K562 (cell line): ENCODE results near the gene SMARCA4. TPM values are rescaled to one million over a fixed set of nuclear protein-coding genes. Genes with fewer than 3 reads are reported as not detected.

Source experiments
- ATAC-seq: fragments of 200-7000 bp; cut with Tn5 transposase; 3 replicates; pipeline ENCODE4 v1.9.1; 2020; ENCODE audit warnings: moderate library complexity
- BruUV-seq: library from RNA; stranded (reverse); fragments of 400-500 nt; replicated peaks from 2 replicates; lab custom pipeline; 2021; lab: Mats Ljungman, UMichigan
- CTCF ChIA-PET: fragments of 300-600 bp; formaldehyde crosslinking; extraction: SDS; loops from one replicate; lab custom pipeline; 2021; ENCODE audit warnings: low intra/inter-chr PET ratio; lab: Yijun Ruan, JAX
- POLR2A ChIA-PET: fragments of 300-600, 350-650 bp; sonication (Branson Sonifier 250); formaldehyde crosslinking; extraction: SDS; loops from one replicate; lab custom pipeline; 2021; ENCODE audit warnings: antibody characterized with exemption, inconsistent platforms; lab: Yijun Ruan, JAX
- DNase-seq, 4 experiments: peaks; one replicate each; pipeline versions ENCODE4 v3.0.0 to v3.0.0-alpha.2; 2011 to 2018; ENCODE audit warnings: low spot score in 3 of 4, mixed read lengths in 3 of 4; ENCODE audit errors: extremely low read depth in 1 of 4
- FAIRE-seq: peaks from 2 replicates; lab custom pipeline; 2011; peaks lifted over from hg19 to GRCh38; lab: Jason Lieb, UNC
- H2AFZ ChIP-seq: 2 replicates; pipeline ENCODE4 v1.6.0; 2011; ENCODE audit warnings: low read depth, low read length, control low read depth, inconsistent platforms
- H3K27ac ChIP-seq: fragments of 200-600 bp; 3 replicates; pipeline ENCODE4 v1.8.0; 2011; ENCODE audit warnings: low read depth, mild to moderate bottlenecking, control low read depth, inconsistent platforms, low read length, moderate library complexity, mixed read lengths; ENCODE audit errors: extremely low read depth
- H3K27me3 ChIP-seq, 2 experiments: fragments of 300-600 bp in 1 of 2; 2 replicates in 1 of 2; 3 replicates in 1 of 2; pipeline versions ENCODE4 v1.6.0 to v1.8.0; 2011; ENCODE audit warnings: inconsistent platforms in 2 of 2, low read length in 2 of 2, mild to moderate bottlenecking in 1 of 2, mixed read lengths in 1 of 2, moderate library complexity in 1 of 2; ENCODE audit not compliant: control insufficient read depth in 2 of 2, insufficient read depth in 2 of 2
- H3K36me3 ChIP-seq: fragments of 300-600 bp; 3 replicates; pipeline ENCODE4 v1.8.0; 2011; ENCODE audit warnings: mild to moderate bottlenecking, low read length, inconsistent platforms; ENCODE audit not compliant: control insufficient read depth, insufficient read depth
- H3K4me1 ChIP-seq, 2 experiments: fragments of 200-600 bp in 1 of 2; replicated peaks in 1 of 2; 2 replicates in 1 of 2; 3 replicates in 1 of 2; pipeline versions ENCODE4 v1.5.1 to v1.8.0; 2011; ENCODE audit warnings: inconsistent platforms in 2 of 2, low read length in 2 of 2, mild to moderate bottlenecking in 1 of 2, mixed read lengths in 1 of 2, moderate library complexity in 1 of 2; ENCODE audit not compliant: control insufficient read depth in 2 of 2, insufficient read depth in 2 of 2
- H3K4me2 ChIP-seq: 2 replicates; pipeline ENCODE4 v1.6.1; 2011; ENCODE audit warnings: low read length, control low read depth, inconsistent platforms, mixed read lengths; ENCODE audit not compliant: insufficient read depth
- H3K4me3 ChIP-seq: fragments of 200-600 bp; sonication (generic), shearing (Covaris generic); 2 replicates; pipeline ENCODE4 v1.5.1; 2016; ENCODE audit warnings: control low read depth, inconsistent platforms
- H3K79me2 ChIP-seq: fragments of 200-600 bp; 3 replicates; pipeline ENCODE4 v1.8.0; 2011; ENCODE audit warnings: low read length, inconsistent platforms; ENCODE audit not compliant: control insufficient read depth, insufficient read depth
- H3K9ac ChIP-seq, 2 experiments: 2 replicates each; pipeline versions ENCODE4 v1.6.0 to v1.6.1; 2011; ENCODE audit warnings: low read depth in 2 of 2, low read length in 2 of 2, control low read depth in 1 of 2, inconsistent platforms in 1 of 2, mild to moderate bottlenecking in 1 of 2, mixed read lengths in 1 of 2; ENCODE audit not compliant: insufficient read depth in 1 of 2
- H3K9me1 ChIP-seq: one replicate; pipeline ENCODE4 v1.6.0; 2011; ENCODE audit warnings: inconsistent platforms, mild to moderate bottlenecking, low read length, moderate library complexity; ENCODE audit not compliant: control insufficient read depth, insufficient read depth
- H3K9me3 ChIP-seq: replicated peaks from 2 replicates; pipeline ENCODE4 v1.5.1; 2011; ENCODE audit warnings: low read depth, low read length, inconsistent platforms; ENCODE audit not compliant: control insufficient read depth, insufficient read depth
- H4K20me1 ChIP-seq: replicated peaks from 2 replicates; pipeline ENCODE4 v1.6.1; 2011; ENCODE audit warnings: low read length, inconsistent platforms, mixed read lengths; ENCODE audit not compliant: control insufficient read depth, insufficient read depth
- EGR1 ChIP-seq: fragments of 450-650 bp; conservative IDR thresholded peaks from 2 replicates; pipeline ENCODE4 v1.6.1; 2017; ENCODE audit warnings: mild to moderate bottlenecking
- ZBTB33 ChIP-seq: sonication (generic); formaldehyde crosslinking; IDR thresholded peaks from 2 replicates; pipeline ENCODE4 v1.8.1; 2023; ENCODE audit warnings: mild to moderate bottlenecking, missing genetic modification reagents
- WGBS: fragments of 100-300 bp; shearing (Covaris generic); methylation state at CpG from one replicate; pipeline ENCODE4 v1.1.6; 2016; ENCODE audit warnings: low coverage, mixed read lengths; ENCODE audit not compliant: insufficient coverage; ENCODE audit errors: missing lambda C conversion rate; 5-methylcytosine and 5-hydroxymethylcytosine counted together
- in situ Hi-C: fragments of 300-500 bp; cut with MboI; formaldehyde crosslinking; loops from 4 replicates; pipeline ENCODE4 v1.15.0; 2018; ENCODE audit warnings: inconsistent platforms, mixed read lengths
- intact Hi-C: fragments of 100-400 bp; cut with micrococcal nuclease; formaldehyde crosslinking; loops from 2 replicates; pipeline ENCODE4 v1.14.2; 2022
- polyA plus RNA-seq, 8 experiments: library from polyadenylated mRNA; depleted of rRNA in 4 of 8; stranded (reverse) in 5 of 8; unstranded in 3 of 8; fragments of >200 nt; fragmentation: Nextera tagmentation in 2 of 8; fragmentation: Illumina TruSeq in 1 of 8; extraction: Ambion mirVana in 2 of 8; extraction: Trizol in 1 of 8; gene quantifications; 2 replicates each; pipeline versions ENCODE4 v1.2.1 to v1.2.3, GENCODE V29; 2011 to 2014; ENCODE audit warnings: inconsistent platforms in 1 of 8, missing spikeins in 1 of 8
- total RNA-seq, 7 experiments: library from RNA; depleted of rRNA in 6 of 7; stranded (reverse); fragments of >200 nt in 6 of 7; fragmentation: Illumina TruSeq in 2 of 7; extraction: Trizol in 2 of 7; gene quantifications; 2 replicates each; pipeline versions ENCODE4 v1.2.1 to v1.2.3, GENCODE V29; 2011 to 2021; ENCODE audit warnings: low replicate concordance in 1 of 7

SMARCA4 gene
- total and polyA plus RNA-seq, 9 of the 15 experiments (the other 6 are each of a cell fraction or from before 2014, with no cell fraction given), result 19.3 to 207 (median 52.1) TPM

GRCh38 chr19:11034449-11035213 is 73.8 kb downstream of the SMARCA4 start:
- H3K36me3 ChIP-seq, result peaks cover 95% of the 10 kb centered on the region
- H3K27ac ChIP-seq, result no peak overlapping the region
- FAIRE-seq, result no peak
- H3K4me3 ChIP-seq, result no peak overlapping the region
- in situ Hi-C loops (loop anchor here (5.0 kb wide), 1 partner anchor 168 kb away; no protein-coding TSS in a partner anchor), intact Hi-C loops (loop anchor here (5.0 kb wide), 3 partner anchors 58 to 93 kb away; no protein-coding TSS in a partner anchor)
- H3K9me1 ChIP-seq, result no peaks in the 10 kb centered on the region
- no TSS peak for BruUV-seq
- TF ChIP-seq ZBTB33 (peak; percentile 94), EGR1 (no peak)
- H3K4me1 ChIP-seq, result peaks cover 0 to 13% of the 10 kb centered on the region in 2 experiments; a peak in 1 of 5 replicates
- H3K9ac ChIP-seq, result peak overlapping the region in 1 of 2 experiments; percentile 10; a peak in 1 of 4 replicates
- H3K27me3 ChIP-seq, result no peaks in the 10 kb centered on the region
- ChIA-PET POLR2A (interaction anchor here (0.6 to 2.1 kb wide), 7 partner anchors 11 to 96 kb away, joined by 3 to 7 read pairs (median 4); no protein-coding TSS in a partner anchor), CTCF (interaction anchor here (1.0 to 1.3 kb wide), 2 partner anchors 58 to 169 kb away, joined by 3 to 6 read pairs; no protein-coding TSS in a partner anchor)
- 92% methylated on average over 30 of the region's 38 CpGs for WGBS
- no peaks in the 10 kb centered on the region for H4K20me1 ChIP-seq
- no peak overlapping the region for H2AFZ ChIP-seq
- H3K79me2 ChIP-seq, result peaks cover 16% of the 10 kb centered on the region; the same call in 2 of the 3 replicates
- H3K9me3 ChIP-seq, result no peaks in the 10 kb centered on the region
- no peak for DNase-seq
- H3K4me2 ChIP-seq, result no peak overlapping the region
- ATAC-seq, result no peak
